Duodenal mucosa (tissue), 2 donors: ENCODE data around the gene ARPC5L.
A peak's percentile ranks its signal among the peaks of the same experiment; 100 is the strongest.

Experiments
- H3K27ac ChIP-seq: one replicate; pipeline ENCODE4 v1.7.0; 2013; ENCODE audit warnings: low read depth, low read length
- H3K27me3 ChIP-seq, 2 donors: one replicate each; pipeline ENCODE4 v1.7.0; 2013; ENCODE audit warnings: low read length in 2 of 2, control low read depth in 1 of 2; ENCODE audit not compliant: insufficient read depth in 2 of 2, control insufficient read depth in 1 of 2
- H3K36me3 ChIP-seq, 2 donors: one replicate each; pipeline ENCODE4 v1.7.0; 2013; ENCODE audit warnings: low read length in 2 of 2, control low read depth in 1 of 2; ENCODE audit not compliant: insufficient read depth in 2 of 2, control insufficient read depth in 1 of 2
- H3K4me1 ChIP-seq, 2 donors: one replicate each; pipeline ENCODE4 v1.7.0; 2013; ENCODE audit warnings: low read length in 2 of 2, control low read depth in 1 of 2; ENCODE audit not compliant: insufficient read depth in 2 of 2, control insufficient read depth in 1 of 2
- H3K4me3 ChIP-seq, 2 donors: one replicate each; pipeline ENCODE4 v1.7.0; 2013; ENCODE audit warnings: low read length in 2 of 2, low read depth in 1 of 2
- H3K9ac ChIP-seq, 2 donors: one replicate each; pipeline ENCODE4 v1.7.0; 2013; ENCODE audit warnings: low read length in 2 of 2, low read depth in 1 of 2
- H3K9me3 ChIP-seq, 2 donors: one replicate each; pipeline ENCODE4 v1.7.0; 2013; ENCODE audit warnings: low read length in 2 of 2, control low read depth in 1 of 2; ENCODE audit not compliant: control insufficient read depth in 1 of 2

Gene ARPC5L

DNA sequence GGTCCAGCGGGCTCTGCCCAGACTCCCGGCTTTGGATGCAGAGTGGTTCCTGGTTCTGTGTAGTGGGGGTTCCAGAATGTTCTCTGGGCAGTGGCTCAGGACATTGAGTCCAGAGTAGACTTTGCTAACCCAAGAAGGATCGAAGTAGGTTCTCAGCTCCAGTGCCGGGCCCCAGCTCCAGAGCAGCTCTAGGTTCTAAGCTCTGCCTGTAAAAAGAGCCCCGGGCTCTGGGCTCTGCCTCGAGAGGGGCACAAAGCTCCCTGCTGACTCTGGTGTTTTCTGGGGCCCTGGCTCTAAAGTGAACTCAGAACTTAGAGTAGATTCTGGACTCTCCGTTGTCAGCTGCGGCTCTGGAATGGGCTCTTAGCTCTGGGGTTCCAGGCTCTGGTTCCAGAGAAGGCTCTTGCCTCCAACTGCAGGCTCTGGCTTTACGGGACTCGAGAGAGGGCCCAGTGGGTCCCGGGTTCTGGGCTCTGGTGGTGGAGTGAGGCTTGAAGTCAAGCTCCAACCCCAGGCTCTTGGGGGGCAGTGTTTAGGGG lies 8.3 kb upstream of the ARPC5L start:
- Histone ChIP-seq H3K4me3 (peak overlapping the region; percentile 46 to 66), H3K27me3 (no peaks in the 10 kb centered on the region), H3K9ac (peak overlapping the region; percentile 25 to 57), H3K27ac (no peak overlapping the region), H3K9me3 (no peaks in the 10 kb centered on the region), H3K36me3 (peaks cover 8 to 23% of the 10 kb centered on the region in 2 donors), H3K4me1 (peaks cover 8 to 19% of the 10 kb centered on the region in 2 donors)

DNA sequence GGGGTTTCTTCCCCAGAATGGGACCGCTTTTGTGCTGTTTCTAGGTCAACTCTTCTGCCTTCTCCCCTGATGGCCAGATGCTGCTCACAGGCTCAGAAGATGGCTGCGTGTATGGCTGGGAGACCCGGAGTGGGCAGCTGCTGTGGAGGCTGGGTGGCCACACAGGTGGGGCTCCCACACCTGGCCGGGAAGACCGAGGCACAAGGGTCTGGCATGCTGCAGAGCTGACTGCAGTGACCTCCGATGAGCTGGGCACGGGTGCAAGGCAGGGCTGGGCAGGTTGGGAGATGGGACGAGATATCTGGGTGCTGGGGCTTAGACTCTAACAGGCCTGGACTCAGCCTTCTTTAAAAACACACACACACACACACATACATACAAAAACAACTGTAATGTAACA lies 7.8 kb upstream of the ARPC5L start:
- Histone ChIP-seq H3K9ac (no peak overlapping the region), H3K4me3 (no peak overlapping the region), H3K27me3 (no peaks in the 10 kb centered on the region), H3K36me3 (peaks cover 13 to 28% of the 10 kb centered on the region in 2 donors), H3K9me3 (no peaks in the 10 kb centered on the region), H3K4me1 (peaks cover 8 to 24% of the 10 kb centered on the region in 2 donors), H3K27ac (no peak overlapping the region)

DNA sequence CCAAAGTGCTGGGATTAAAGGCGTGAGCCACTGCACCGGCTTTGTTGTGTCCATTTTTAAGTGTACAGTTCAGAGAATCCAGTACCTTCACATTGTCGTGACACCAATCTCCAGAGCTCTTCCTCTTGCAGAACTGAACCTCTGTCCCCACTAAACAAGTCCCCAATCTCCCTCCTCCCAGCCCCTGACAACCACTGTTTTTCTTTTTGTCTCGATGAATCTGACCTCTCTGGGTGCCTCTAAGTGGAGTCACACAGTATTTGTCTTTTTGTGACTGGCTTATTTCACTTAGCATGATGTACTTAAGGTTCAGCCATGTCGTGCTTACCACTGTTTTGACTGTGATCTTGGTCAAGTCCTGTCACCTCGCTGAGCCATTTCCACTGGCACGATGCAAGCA lies 7.1 kb upstream of the ARPC5L start:
- no peaks in the 10 kb centered on the region for H3K9me3 ChIP-seq
- peaks cover 19 to 35% of the 10 kb centered on the region in 2 donors for H3K36me3 ChIP-seq
- no peak overlapping the region for H3K9ac ChIP-seq
- peaks cover 13 to 31% of the 10 kb centered on the region in 2 donors for H3K4me1 ChIP-seq
- no peaks in the 10 kb centered on the region for H3K27me3 ChIP-seq
- H3K4me3 ChIP-seq: no peak overlapping the region
- no peak overlapping the region for H3K27ac ChIP-seq

DNA sequence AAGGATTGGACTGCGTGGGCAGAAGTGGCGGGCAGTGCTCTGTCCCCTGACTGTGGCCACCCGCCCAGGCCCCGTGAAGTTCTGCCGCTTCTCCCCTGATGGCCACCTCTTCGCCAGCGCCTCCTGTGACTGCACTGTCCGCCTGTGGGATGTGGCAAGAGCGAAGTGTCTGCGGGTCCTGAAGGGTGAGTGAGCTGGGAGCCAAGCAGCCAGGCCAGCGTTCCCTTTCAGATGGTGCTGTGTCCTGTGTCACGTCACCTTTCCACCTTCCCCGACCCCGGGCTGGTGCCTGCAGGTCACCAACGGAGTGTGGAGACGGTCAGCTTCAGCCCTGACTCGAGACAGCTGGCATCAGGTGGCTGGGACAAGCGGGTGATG lies 6.4 kb upstream of the ARPC5L start:
- H3K36me3 ChIP-seq: peaks cover 24 to 42% of the 10 kb centered on the region in 2 donors
- H3K27me3 ChIP-seq: no peaks in the 10 kb centered on the region
- no peak overlapping the region for H3K9ac ChIP-seq
- no peak overlapping the region for H3K4me3 ChIP-seq
- H3K27ac ChIP-seq: no peak overlapping the region
- H3K9me3 ChIP-seq: no peaks in the 10 kb centered on the region
- H3K4me1 ChIP-seq: peaks cover 21 to 37% of the 10 kb centered on the region in 2 donors

DNA sequence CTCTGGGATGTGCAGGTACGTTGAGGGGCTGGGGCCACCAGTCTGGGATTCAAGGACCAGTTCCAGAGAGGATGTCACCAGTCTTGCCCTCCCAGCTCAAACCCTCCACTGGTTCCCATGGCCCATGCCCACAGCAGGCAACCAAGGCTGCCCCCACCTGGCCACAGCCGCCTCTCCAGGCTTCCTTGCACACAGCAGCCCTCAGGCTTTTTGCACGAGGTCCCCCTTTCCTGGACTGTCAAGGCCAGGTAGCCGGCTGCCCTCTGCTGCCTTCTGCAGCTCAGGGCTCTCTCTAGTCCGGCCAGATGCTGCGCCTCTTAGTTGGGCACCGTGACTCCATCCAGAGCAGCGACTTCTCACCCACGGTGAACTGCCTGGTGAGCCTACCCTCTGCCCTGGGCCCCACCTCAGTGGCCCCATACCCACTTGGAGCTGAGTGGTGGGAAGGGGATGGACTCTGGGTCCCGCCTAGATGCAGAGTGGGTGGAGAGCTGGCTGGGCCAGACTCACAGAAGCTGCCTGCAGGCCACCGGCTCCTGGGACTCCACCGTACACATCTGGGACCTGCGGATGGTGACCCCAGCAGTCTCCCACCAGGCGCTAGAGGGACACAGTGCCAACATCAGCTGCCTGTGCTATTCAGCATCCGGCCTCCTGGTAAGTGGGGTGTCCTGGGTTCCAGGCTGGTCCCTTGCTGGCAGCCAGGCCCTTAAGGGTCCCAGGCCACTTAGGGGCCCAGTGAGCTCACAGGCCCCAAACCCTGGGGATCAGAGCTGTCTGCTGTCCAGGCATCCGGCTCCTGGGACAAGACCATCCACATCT lies 5.8 kb upstream of the ARPC5L start:
- no peaks in the 10 kb centered on the region for H3K27me3 ChIP-seq
- H3K27ac ChIP-seq: no peak overlapping the region
- peaks cover 27 to 43% of the 10 kb centered on the region in 2 donors for H3K4me1 ChIP-seq
- H3K9ac ChIP-seq: no peak overlapping the region
- no peaks in the 10 kb centered on the region for H3K9me3 ChIP-seq
- no peak overlapping the region for H3K4me3 ChIP-seq
- peaks cover 24 to 43% of the 10 kb centered on the region in 2 donors for H3K36me3 ChIP-seq

DNA sequence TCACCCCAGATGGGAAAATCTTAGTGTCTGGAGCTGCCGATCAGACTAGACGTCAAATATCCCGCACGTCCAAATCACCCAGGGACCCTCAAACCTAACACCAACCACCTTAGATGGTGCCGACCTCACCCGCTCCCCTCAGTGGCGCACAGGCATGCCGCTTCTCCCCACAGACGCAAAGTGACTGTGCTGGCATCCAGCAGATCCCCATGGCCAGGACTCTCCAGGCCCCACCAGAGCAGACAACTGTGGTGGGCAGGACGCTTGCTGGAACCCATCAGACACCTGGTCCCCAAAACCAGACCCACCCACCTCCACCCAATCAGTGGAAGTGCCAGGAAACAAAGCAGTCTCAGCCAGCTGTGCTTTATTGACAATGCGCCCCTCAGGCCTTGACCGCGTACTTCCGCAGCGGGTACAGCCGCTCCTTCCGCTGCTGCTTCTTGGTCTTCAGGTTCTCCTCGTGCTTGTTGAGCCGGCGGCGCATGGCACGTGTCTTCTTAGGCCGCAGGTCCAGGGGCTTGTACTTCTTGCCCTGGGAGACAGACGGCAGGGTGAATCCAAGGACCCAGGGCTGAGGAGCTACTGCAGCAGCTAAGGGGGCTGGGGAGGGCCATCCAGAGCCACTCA lies 4.3 kb upstream of the ARPC5L start:
- Histone ChIP-seq H3K4me3 (no peak overlapping the region), H3K36me3 (peaks cover 24 to 43% of the 10 kb centered on the region in 2 donors), H3K4me1 (peaks cover 23 to 39% of the 10 kb centered on the region in 2 donors), H3K9me3 (no peaks in the 10 kb centered on the region), H3K27me3 (no peaks in the 10 kb centered on the region), H3K27ac (no peak overlapping the region), H3K9ac (no peak overlapping the region)

DNA sequence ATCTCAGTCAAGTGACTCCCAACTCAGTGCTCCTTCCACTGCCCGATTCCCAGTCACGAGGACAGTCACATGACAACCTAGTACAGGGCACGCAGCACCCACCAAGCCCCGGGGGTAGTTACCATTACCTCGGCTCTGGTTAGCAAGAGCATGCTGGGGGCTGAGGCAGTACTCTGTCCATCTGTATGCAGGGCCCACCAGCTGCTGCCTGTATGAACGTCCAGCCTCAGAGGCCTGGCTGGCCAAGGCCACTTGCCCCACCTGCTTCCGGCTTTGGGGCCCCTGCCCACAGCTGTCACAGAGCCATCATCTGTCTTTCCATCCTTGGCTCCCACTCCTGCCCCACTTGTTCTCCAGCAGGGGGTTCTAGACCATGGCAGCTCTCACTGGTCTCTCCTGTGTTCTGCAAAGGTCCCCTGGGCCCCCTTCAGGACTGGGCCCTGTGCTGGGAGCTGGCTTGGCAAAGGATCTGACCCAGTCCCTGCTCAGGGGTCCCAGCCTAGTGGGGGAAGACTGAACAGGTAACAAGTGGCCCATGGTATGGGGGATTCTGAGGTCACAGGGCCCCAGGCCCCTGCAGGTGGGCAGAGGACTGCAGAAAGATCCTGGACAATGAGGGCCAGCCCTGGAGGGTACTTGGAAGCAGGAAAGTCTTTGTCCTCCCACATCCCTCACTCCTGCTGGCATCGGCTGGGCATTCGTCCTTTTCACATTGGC lies 3.4 kb upstream of the ARPC5L start:
- H3K9me3 ChIP-seq: no peaks in the 10 kb centered on the region
- peaks cover 21 to 32% of the 10 kb centered on the region in 2 donors for H3K4me1 ChIP-seq
- H3K9ac ChIP-seq: peak overlapping the region in 1 of 2 donors; percentile 26
- no peak overlapping the region for H3K27ac ChIP-seq
- H3K36me3 ChIP-seq: peaks cover 24 to 43% of the 10 kb centered on the region in 2 donors
- no peaks in the 10 kb centered on the region for H3K27me3 ChIP-seq
- no peak overlapping the region for H3K4me3 ChIP-seq

DNA sequence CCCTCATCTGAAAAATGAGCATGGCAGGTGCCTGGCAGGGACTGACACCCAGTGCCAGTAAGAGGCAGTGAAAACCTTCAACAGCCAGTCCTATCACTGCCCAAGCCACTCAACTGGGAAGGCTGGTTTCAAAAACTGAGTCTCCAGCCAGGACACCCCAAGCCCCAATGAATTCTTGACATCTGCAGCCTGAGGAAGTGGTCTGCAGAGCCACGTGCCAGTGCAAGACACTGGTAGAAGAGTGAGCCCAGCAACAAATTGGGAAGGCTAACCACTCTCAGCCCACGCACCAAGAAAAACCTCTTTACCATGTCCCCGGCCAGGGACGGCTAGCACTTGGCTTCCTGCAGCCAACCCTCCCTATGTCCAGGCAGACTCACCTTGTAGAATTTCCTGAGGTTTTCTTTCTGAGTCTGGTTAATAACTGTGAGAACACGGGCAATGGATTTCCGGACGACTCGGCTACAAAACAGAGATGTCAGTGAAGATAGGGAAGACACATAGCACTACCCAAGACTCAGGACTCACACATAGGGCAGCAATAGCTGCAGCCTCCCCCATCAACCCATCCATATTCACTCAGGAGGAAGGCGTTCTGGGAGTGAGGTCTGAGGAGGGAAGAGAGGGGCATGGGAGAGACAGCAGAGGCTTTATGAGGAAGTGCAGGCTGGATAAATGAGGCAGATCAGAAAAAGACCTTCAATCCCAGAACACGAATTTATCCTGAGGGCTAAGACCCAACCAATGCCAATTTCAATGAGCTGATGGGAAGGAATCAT lies 1.9 kb upstream of the ARPC5L start:
- Histone ChIP-seq H3K36me3 (peaks cover 24 to 43% of the 10 kb centered on the region in 2 donors), H3K4me1 (peaks cover 26 to 38% of the 10 kb centered on the region in 2 donors), H3K9ac (peak overlapping the region; percentile 80 to 92), H3K4me3 (peak overlapping the region; percentile 88 to 96), H3K9me3 (no peaks in the 10 kb centered on the region), H3K27me3 (no peaks in the 10 kb centered on the region), H3K27ac (no peak overlapping the region)

DNA sequence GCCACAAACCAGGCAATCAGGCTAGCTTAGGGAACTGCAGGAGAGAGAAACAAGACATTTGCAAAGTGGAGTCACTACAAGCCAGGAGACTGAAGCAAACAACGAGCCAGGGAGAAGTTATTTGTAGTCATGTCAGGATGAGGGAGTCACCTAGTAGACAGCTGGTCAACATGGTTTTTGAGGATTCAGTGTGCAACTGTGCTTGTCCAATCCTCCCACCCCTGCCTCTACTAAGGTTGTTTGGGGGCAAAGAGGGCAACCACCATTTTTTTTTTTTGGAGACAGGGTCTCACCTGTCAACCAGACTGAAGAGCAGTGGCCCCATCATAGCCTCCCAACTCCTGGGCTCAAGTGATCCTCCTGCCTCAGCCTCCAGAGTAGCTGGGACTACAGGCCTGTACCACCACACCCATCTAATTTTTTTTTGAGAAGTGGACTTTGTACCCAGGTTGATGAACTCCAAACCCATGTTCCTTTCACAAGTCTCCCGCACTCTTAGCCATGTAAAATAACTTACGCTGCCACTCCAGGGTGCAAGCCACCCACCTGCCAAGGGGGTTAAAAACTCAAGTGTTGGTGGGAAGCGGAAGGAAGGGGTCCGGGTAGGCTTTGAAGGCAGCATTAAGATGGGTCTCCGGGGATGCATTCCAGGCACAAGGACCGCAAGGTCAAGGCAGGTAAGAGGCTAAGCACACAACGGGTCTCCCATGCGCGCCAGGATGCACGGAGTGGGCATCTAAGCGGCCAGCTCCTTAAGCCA lies 1.2 kb upstream of the ARPC5L start:
- H3K4me1 ChIP-seq: peaks cover 26 to 38% of the 10 kb centered on the region in 2 donors
- H3K27ac ChIP-seq: no peak overlapping the region

More for the DNA sequence above, 1.2 kb upstream of the ARPC5L start:
- no peaks in the 10 kb centered on the region for H3K27me3 ChIP-seq
- H3K9ac ChIP-seq: peak overlapping the region; percentile 80 to 92
- H3K4me3 ChIP-seq: peak overlapping the region; percentile 88 to 96
- H3K9me3 ChIP-seq: no peaks in the 10 kb centered on the region
- peaks cover 24 to 43% of the 10 kb centered on the region in 2 donors for H3K36me3 ChIP-seq
